Nasal cavity respiratory epithelium epithelial cell of viscerocranial mucosa (primary cell): ENCODE results near the gene EMB. TPM values are rescaled to one million over a fixed set of nuclear protein-coding genes. Genes with fewer than 3 reads are reported as not detected.

ENCODE experiments used
- total RNA-seq: library from RNA; depleted of rRNA; stranded (reverse); fragments of >200 nt; gene quantifications from 2 replicates; pipeline ENCODE4 v1.2.3, GENCODE V29; 2014

Gene EMB
- 31.4 and 36.0 TPM in 2 replicates for total RNA-seq

DNA sequence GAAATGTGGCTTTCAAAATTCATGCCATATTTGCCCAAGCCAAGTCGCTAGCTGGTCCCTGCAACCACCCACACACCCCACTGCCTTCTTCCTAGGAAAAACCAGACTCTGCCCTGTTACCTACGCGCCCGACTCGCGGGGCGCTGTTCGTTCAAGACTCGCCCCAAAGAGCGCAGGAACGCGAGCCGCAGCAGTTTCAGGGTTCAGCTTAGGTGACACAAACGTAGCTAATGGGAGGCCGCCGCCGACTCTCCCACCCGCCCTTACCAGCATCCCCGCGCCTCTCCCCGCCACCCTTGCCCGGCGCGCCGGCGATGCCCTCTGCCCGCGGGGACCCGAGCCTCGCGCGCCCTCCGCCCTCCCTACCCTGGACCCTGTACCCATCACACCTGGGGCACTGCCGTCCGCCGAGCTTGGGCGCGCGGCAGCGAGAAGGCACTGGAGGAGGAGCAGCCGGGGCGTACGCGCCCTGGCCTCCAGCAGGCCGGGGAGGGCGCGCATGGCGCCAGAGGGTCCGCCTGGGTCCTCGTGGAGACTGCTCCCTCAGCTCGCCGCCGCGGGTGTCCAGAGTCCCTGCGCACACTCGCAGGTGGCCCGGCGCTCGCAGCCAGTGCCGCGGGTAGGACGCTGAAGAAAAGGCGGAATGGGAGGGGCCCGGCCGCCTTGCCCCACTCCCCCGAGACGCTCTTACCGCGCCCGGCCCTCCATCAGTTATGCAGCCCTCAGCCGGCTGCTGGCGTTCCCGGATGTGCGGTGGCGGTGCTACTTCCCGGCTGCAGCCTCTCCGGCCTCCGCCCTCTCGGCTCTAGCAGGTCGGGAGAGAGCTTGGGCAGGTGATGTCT, at the start of gene EMB:
Gene EMB, minus strand, starts transcription at position 638 of the 842 bp plus-strand sequence. Its CDS starts 137 bp downstream, at position 501.

Other genes with a start within 250 kb of the EMB start
- 13.7 and 31.4 TPM in 2 replicates for gene PARP8, start 225.3 kb upstream of the EMB start, total RNA-seq